ENCODE measurements around the gene COQ6.
"Not testable (repeated sequence)": the region's sequence is repeated elsewhere in the genome, so short reads cannot be mapped to it uniquely, and the experiment has no call there.

The COQ6 gene

GRCh38 chr14:73953731-73954130 is 3.6 kb downstream of the COQ6 start:
- Histone ChIP-seq H3K36me3 (ENCODE audit: insufficient read depth, low read length) (peaks cover 6% of the 10 kb centered on the region; the same call in 1 of the 2 replicates), H3K4me1 (ENCODE audit: insufficient read depth, low read length) (no peaks in the 10 kb centered on the region)

GRCh38 chr14:73955674-73956073 is 5.6 kb downstream of the COQ6 start:
- Histone ChIP-seq H3K9me3 (ENCODE audit: control insufficient read depth, insufficient read depth, low read length) (no peaks in the 10 kb centered on the region), H3K36me3 (ENCODE audit: insufficient read depth, low read length) (peaks cover 8% of the 10 kb centered on the region; the same call in 1 of the 2 replicates), H3K4me1 (ENCODE audit: insufficient read depth, low read length) (no peaks in the 10 kb centered on the region), H3K9ac (ENCODE audit: low read depth, low read length) (no peak overlapping the region)

More at GRCh38 chr14:73953731-73954130, 3.6 kb downstream of the COQ6 start:
- Histone ChIP-seq H3K9me3 (ENCODE audit: control insufficient read depth, insufficient read depth, low read length) (no peaks in the 10 kb centered on the region), H3K9ac (ENCODE audit: low read depth, low read length) (no peak overlapping the region)

GRCh38 chr14:73958591-73958990 is 8.5 kb downstream of the COQ6 start:
- Histone ChIP-seq H3K4me1 (ENCODE audit: insufficient read depth, low read length) (no peaks in the 10 kb centered on the region), H3K9ac (ENCODE audit: low read depth, low read length) (no peak overlapping the region), H3K9me3 (ENCODE audit: control insufficient read depth, insufficient read depth, low read length) (no peaks in the 10 kb centered on the region), H3K36me3 (ENCODE audit: insufficient read depth, low read length) (peaks cover 10% of the 10 kb centered on the region; the same call in 1 of the 2 replicates)

- Histone ChIP-seq H3K4me1 (ENCODE audit: insufficient read depth, low read length) (no peaks in the 10 kb centered on the region), H3K36me3 (ENCODE audit: insufficient read depth, low read length) (0 out of 2 replicates have a peak, but pooled peaks cover 8% of the 10 kb centered on the region), H3K9me3 (ENCODE audit: control insufficient read depth, insufficient read depth, low read length) (no peaks in the 10 kb centered on the region), H3K9ac (ENCODE audit: low read depth, low read length) (no peak overlapping the region)
These were observed 11.1 kb downstream of the COQ6 start for GRCh38 chr14:73961192-73961591.

GRCh38 chr14:73965216-73965615 is 15.1 kb downstream of the COQ6 start:
- Histone ChIP-seq H3K9me3 (ENCODE audit: control insufficient read depth, insufficient read depth, low read length) (no peaks in the 10 kb centered on the region), H3K36me3 (ENCODE audit: insufficient read depth, low read length) (peaks cover 4% of the 10 kb centered on the region; the same call in 1 of the 2 replicates), H3K9ac (ENCODE audit: low read depth, low read length) (no peak overlapping the region), H3K4me1 (ENCODE audit: insufficient read depth, low read length) (no peaks in the 10 kb centered on the region)

GRCh38 chr14:73968885-73969284 is 18.8 kb downstream of the COQ6 start:
- H3K9me3 ChIP-seq (ENCODE audit: control insufficient read depth, insufficient read depth, low read length): no peaks in the 10 kb centered on the region
- no peaks in the 10 kb centered on the region; the same call in 1 of the 2 replicates for H3K36me3 ChIP-seq (ENCODE audit: insufficient read depth, low read length)
- no peaks in the 10 kb centered on the region for H3K4me1 ChIP-seq (ENCODE audit: insufficient read depth, low read length)
- H3K9ac ChIP-seq (ENCODE audit: low read depth, low read length): no peak overlapping the region

- H3K9me3 ChIP-seq (ENCODE audit: control insufficient read depth, insufficient read depth, low read length): no peaks in the 10 kb centered on the region
- no peak overlapping the region for H3K9ac ChIP-seq (ENCODE audit: low read depth, low read length)
- no peaks in the 10 kb centered on the region for H3K4me1 ChIP-seq (ENCODE audit: insufficient read depth, low read length)
- no peaks in the 10 kb centered on the region; the same call in 1 of the 2 replicates for H3K36me3 ChIP-seq (ENCODE audit: insufficient read depth, low read length)
These were observed 23.4 kb downstream of the COQ6 start for GRCh38 chr14:73973497-73973896.

- Histone ChIP-seq H3K9me3 (ENCODE audit: control insufficient read depth, insufficient read depth, low read length) (no peaks in the 10 kb centered on the region), H3K36me3 (ENCODE audit: insufficient read depth, low read length) (no peaks in the 10 kb centered on the region), H3K4me1 (ENCODE audit: insufficient read depth, low read length) (no peaks in the 10 kb centered on the region), H3K9ac (ENCODE audit: low read depth, low read length) (no peak overlapping the region)
These were observed 26.0 kb downstream of the COQ6 start for GRCh38 chr14:73976125-73976524.

- Histone ChIP-seq H3K9me3 (ENCODE audit: control insufficient read depth, insufficient read depth, low read length) (no peaks in the 10 kb centered on the region), H3K4me1 (ENCODE audit: insufficient read depth, low read length) (no peaks in the 10 kb centered on the region), H3K9ac (ENCODE audit: low read depth, low read length) (no peak overlapping the region), H3K36me3 (ENCODE audit: insufficient read depth, low read length) (no peaks in the 10 kb centered on the region)
These were observed 27.8 kb downstream of the COQ6 start for GRCh38 chr14:73977896-73978295.

- Histone ChIP-seq H3K9ac (ENCODE audit: low read depth, low read length) (no peak overlapping the region), H3K4me1 (ENCODE audit: insufficient read depth, low read length) (no peaks in the 10 kb centered on the region), H3K36me3 (ENCODE audit: insufficient read depth, low read length) (peaks cover 4% of the 10 kb centered on the region; the same call in 1 of the 2 replicates), H3K9me3 (ENCODE audit: control insufficient read depth, insufficient read depth, low read length) (no peaks in the 10 kb centered on the region)
These were observed 38.0 kb downstream of the COQ6 start for GRCh38 chr14:73988065-73988464.

GRCh38 chr14:73988656-73989055 is 38.6 kb downstream of the COQ6 start:
- H3K4me1 ChIP-seq (ENCODE audit: insufficient read depth, low read length); H3K36me3 ChIP-seq (ENCODE audit: insufficient read depth, low read length); H3K9me3 ChIP-seq (ENCODE audit: control insufficient read depth, insufficient read depth, low read length); H3K9ac ChIP-seq (ENCODE audit: low read depth, low read length): not testable (repeated sequence)

- Histone ChIP-seq H3K36me3 (ENCODE audit: insufficient read depth, low read length) (peaks cover 3% of the 10 kb centered on the region; the same call in 1 of the 2 replicates), H3K9ac (ENCODE audit: low read depth, low read length) (no peak overlapping the region), H3K9me3 (ENCODE audit: control insufficient read depth, insufficient read depth, low read length) (no peaks in the 10 kb centered on the region), H3K4me1 (ENCODE audit: insufficient read depth, low read length) (no peaks in the 10 kb centered on the region)
These were observed 41.0 kb downstream of the COQ6 start for GRCh38 chr14:73991092-73991491.

- H3K36me3 ChIP-seq (ENCODE audit: insufficient read depth, low read length); H3K9me3 ChIP-seq (ENCODE audit: control insufficient read depth, insufficient read depth, low read length); H3K4me1 ChIP-seq (ENCODE audit: insufficient read depth, low read length); H3K9ac ChIP-seq (ENCODE audit: low read depth, low read length): not testable (repeated sequence)
These were observed 44.8 kb downstream of the COQ6 start for GRCh38 chr14:73994926-73995325.

GRCh38 chr14:73995977-73996378 is 45.9 kb downstream of the COQ6 start:
- no peak overlapping the region for H3K9ac ChIP-seq (ENCODE audit: low read depth, low read length)
- no peaks in the 10 kb centered on the region for H3K36me3 ChIP-seq (ENCODE audit: insufficient read depth, low read length)
- H3K9me3 ChIP-seq (ENCODE audit: control insufficient read depth, insufficient read depth, low read length): no peaks in the 10 kb centered on the region
- H3K4me1 ChIP-seq (ENCODE audit: insufficient read depth, low read length): no peaks in the 10 kb centered on the region

GRCh38 chr14:73996731-73997107 is 46.6 kb downstream of the COQ6 start:
- no peaks in the 10 kb centered on the region for H3K9me3 ChIP-seq (ENCODE audit: control insufficient read depth, insufficient read depth, low read length)
- no peaks in the 10 kb centered on the region for H3K4me1 ChIP-seq (ENCODE audit: insufficient read depth, low read length)
- no peaks in the 10 kb centered on the region for H3K36me3 ChIP-seq (ENCODE audit: insufficient read depth, low read length)
- H3K9ac ChIP-seq (ENCODE audit: low read depth, low read length): no peak overlapping the region
